ENCODE results near the gene PNPLA6.

DNA sequence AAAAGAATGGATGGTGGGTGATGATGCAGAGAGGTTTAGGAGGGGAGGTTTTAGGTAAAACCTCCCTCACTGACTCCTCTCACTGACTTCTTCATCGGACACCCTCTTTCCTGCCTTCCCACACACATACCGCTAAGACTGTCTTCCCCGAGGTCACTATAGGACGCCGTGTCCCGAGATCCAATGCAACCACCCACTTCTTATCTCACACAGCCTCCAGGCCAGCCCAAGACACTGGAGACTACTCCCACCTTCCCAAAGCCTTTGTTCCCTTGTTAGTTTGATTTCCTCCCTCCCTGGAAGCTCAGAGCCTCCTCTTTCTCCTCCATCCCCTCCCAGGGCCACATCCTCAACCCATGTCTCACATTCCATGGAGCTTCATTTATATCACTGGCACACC, 43.7 kb downstream of the PNPLA6 start:
- TF ChIP-seq, protein P1, sequence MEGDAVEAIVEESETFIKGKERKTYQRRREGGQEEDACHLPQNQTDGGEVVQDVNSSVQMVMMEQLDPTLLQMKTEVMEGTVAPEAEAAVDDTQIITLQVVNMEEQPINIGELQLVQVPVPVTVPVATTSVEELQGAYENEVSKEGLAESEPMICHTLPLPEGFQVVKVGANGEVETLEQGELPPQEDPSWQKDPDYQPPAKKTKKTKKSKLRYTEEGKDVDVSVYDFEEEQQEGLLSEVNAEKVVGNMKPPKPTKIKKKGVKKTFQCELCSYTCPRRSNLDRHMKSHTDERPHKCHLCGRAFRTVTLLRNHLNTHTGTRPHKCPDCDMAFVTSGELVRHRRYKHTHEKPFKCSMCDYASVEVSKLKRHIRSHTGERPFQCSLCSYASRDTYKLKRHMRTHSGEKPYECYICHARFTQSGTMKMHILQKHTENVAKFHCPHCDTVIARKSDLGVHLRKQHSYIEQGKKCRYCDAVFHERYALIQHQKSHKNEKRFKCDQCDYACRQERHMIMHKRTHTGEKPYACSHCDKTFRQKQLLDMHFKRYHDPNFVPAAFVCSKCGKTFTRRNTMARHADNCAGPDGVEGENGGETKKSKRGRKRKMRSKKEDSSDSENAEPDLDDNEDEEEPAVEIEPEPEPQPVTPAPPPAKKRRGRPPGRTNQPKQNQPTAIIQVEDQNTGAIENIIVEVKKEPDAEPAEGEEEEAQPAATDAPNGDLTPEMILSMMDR (IDR thresholded peaks at IDR 0.05): no peak
- TF ChIP-seq POLR2A (IDR thresholded peaks at IDR 0.05): no peak
